ENCODE measurements around the gene TMEM125. TPM values are rescaled to one million over a fixed set of nuclear protein-coding genes. Genes with fewer than 3 reads are reported as not detected.

Gene TMEM125
- total RNA-seq, 1 experiment from 2014 or later: not detected

DNA sequence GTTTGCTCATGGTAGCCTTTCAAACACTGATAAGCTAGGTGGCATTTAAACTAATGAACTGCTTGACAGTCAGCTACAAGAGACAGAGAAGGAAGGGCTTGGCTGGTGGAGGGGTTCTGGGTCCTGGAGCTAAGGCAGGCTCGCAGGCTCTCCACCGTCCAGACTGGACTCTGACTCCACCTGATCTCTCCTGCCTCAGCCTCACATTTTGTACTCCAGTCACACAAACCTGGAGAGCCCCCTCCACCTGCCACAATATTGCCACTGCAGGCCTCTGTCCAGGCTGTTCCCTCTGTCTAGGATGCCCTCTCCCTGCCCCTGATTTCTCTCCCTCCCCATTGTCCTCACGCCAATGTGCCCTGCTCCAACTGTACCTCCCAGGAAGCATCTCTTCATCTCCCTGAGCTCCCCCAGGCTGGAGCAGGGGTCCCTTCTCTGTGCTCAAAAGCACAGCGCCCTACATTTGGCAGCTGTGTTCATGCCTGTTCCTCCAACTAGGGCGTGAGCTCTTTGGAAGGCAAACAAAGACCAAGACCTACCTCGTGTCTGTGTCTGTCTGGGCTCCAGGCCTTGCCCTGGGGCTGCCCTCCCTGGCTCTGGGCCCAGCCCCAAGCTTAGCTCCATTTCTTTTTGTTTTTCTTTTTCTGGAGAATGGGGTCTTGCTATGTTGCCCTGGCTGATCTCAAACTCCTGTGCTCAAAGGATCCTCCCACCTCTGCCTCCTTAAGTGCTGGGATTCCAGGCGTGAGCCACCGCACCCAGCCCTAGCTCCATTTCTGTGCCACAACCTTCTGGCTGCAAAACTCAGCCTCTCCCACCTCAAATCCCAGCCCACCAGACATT, 33.9 kb downstream of the TMEM125 start:
- intact Hi-C loops (cut with micrococcal nuclease; ENCODE audit: unreplicated experiment): no loop called here
- BruUV-seq (replicated peaks): no TSS peak
- ATAC-seq (no peak), DNase-seq (ENCODE audit: low read depth, low spot score) (no peak)
- ChIA-PET CTCF (interaction anchor here (0.9 kb wide), 1 partner anchor 111 kb away, joined by 3 read pairs; no protein-coding TSS in a partner anchor), POLR2A (no interaction called here)
- no peaks in the 10 kb centered on the region for H3K36me3 ChIP-seq (ENCODE audit: control insufficient read depth, insufficient read depth, low read length)
- H3K27ac ChIP-seq (ENCODE audit: low read length): no peak overlapping the region
- TF ChIP-seq SIN3A (IDR thresholded peaks at IDR 0.05; ENCODE audit: borderline replicate concordance, insufficient read depth, low read depth, low read length): no peak
- TF ChIP-seq POLR2AphosphoS5 (IDR thresholded peaks at IDR 0.05; ENCODE audit: low read depth, low read length): no peak
- TF ChIP-seq, protein P1, sequence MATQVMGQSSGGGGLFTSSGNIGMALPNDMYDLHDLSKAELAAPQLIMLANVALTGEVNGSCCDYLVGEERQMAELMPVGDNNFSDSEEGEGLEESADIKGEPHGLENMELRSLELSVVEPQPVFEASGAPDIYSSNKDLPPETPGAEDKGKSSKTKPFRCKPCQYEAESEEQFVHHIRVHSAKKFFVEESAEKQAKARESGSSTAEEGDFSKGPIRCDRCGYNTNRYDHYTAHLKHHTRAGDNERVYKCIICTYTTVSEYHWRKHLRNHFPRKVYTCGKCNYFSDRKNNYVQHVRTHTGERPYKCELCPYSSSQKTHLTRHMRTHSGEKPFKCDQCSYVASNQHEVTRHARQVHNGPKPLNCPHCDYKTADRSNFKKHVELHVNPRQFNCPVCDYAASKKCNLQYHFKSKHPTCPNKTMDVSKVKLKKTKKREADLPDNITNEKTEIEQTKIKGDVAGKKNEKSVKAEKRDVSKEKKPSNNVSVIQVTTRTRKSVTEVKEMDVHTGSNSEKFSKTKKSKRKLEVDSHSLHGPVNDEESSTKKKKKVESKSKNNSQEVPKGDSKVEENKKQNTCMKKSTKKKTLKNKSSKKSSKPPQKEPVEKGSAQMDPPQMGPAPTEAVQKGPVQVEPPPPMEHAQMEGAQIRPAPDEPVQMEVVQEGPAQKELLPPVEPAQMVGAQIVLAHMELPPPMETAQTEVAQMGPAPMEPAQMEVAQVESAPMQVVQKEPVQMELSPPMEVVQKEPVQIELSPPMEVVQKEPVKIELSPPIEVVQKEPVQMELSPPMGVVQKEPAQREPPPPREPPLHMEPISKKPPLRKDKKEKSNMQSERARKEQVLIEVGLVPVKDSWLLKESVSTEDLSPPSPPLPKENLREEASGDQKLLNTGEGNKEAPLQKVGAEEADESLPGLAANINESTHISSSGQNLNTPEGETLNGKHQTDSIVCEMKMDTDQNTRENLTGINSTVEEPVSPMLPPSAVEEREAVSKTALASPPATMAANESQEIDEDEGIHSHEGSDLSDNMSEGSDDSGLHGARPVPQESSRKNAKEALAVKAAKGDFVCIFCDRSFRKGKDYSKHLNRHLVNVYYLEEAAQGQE (IDR thresholded peaks at IDR 0.05; ENCODE audit: insufficient read depth in 1 of 2, low read depth in 2 of 2, low read length in 1 of 2): no peak
- TF ChIP-seq TCF7L2 (IDR thresholded peaks at IDR 0.05; ENCODE audit: low read depth, low read length): no peak
- TF ChIP-seq, protein P2, sequence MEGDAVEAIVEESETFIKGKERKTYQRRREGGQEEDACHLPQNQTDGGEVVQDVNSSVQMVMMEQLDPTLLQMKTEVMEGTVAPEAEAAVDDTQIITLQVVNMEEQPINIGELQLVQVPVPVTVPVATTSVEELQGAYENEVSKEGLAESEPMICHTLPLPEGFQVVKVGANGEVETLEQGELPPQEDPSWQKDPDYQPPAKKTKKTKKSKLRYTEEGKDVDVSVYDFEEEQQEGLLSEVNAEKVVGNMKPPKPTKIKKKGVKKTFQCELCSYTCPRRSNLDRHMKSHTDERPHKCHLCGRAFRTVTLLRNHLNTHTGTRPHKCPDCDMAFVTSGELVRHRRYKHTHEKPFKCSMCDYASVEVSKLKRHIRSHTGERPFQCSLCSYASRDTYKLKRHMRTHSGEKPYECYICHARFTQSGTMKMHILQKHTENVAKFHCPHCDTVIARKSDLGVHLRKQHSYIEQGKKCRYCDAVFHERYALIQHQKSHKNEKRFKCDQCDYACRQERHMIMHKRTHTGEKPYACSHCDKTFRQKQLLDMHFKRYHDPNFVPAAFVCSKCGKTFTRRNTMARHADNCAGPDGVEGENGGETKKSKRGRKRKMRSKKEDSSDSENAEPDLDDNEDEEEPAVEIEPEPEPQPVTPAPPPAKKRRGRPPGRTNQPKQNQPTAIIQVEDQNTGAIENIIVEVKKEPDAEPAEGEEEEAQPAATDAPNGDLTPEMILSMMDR (IDR thresholded peaks at IDR 0.05): no peak
- H3K27me3 ChIP-seq (ENCODE audit: control insufficient read depth, insufficient read depth, low read length): no peaks in the 10 kb centered on the region
- H3K4me1 ChIP-seq (ENCODE audit: control insufficient read depth, insufficient read depth, low read length): no peaks in the 10 kb centered on the region
- in situ Hi-C loops (cut with HindIII; ENCODE audit: low pct_unique_long_range_greater_than_20kb, low sequenced_read_pairs): no loop called here
- no peak overlapping the region for H3K4me3 ChIP-seq (ENCODE audit: low read depth in 2 of 2, low read length in 2 of 2)
- H3K9me3 ChIP-seq (ENCODE audit: control insufficient read depth, insufficient read depth, low read depth, low read length): no peaks in the 10 kb centered on the region

DNA sequence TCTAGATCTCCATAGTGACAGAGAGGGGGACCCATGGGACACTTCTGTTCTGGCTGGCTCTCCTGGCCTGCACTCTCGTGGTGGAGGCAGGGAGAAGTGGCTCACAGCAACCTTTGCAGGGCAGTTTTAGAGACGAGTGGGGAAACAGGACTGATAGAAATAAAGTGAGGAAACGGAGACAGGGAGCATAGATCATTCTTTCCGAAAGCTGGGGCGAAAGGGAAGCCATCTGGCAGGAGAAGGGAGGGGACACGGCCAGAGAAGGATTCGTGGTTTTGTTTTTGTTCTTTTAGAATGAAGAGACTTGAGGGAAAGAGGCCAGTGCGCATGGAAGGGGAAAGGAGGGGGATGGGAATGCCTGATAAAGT, 34.5 kb downstream of the TMEM125 start:
- intact Hi-C loops (cut with micrococcal nuclease; ENCODE audit: unreplicated experiment): no loop called here
- Histone ChIP-seq H3K27me3 (ENCODE audit: control insufficient read depth, insufficient read depth, low read length) (no peaks in the 10 kb centered on the region), H3K27ac (ENCODE audit: low read length) (no peak overlapping the region), H3K36me3 (ENCODE audit: control insufficient read depth, insufficient read depth, low read length) (no peaks in the 10 kb centered on the region), H3K4me3 (ENCODE audit: low read depth in 2 of 2, low read length in 2 of 2) (no peak overlapping the region), H3K9me3 (ENCODE audit: control insufficient read depth, insufficient read depth, low read depth, low read length) (no peaks in the 10 kb centered on the region), H3K4me1 (ENCODE audit: control insufficient read depth, insufficient read depth, low read length) (no peaks in the 10 kb centered on the region)
- no peak for DNase-seq (ENCODE audit: low read depth, low spot score)
- BruUV-seq (replicated peaks): no TSS peak
- TF ChIP-seq SIN3A (IDR thresholded peaks at IDR 0.05; ENCODE audit: borderline replicate concordance, insufficient read depth, low read depth, low read length) (no peak), TCF7L2 (IDR thresholded peaks at IDR 0.05; ENCODE audit: low read depth, low read length) (no peak), POLR2AphosphoS5 (IDR thresholded peaks at IDR 0.05; ENCODE audit: low read depth, low read length) (no peak)
- TF ChIP-seq, protein P2 (IDR thresholded peaks at IDR 0.05): no peak
- TF ChIP-seq, protein P1 (IDR thresholded peaks at IDR 0.05; ENCODE audit: insufficient read depth in 1 of 2, low read depth in 2 of 2, low read length in 1 of 2): no peak
- POLR2A ChIA-PET: no interaction called here
- in situ Hi-C loops (cut with HindIII; ENCODE audit: low pct_unique_long_range_greater_than_20kb, low sequenced_read_pairs): no loop called here
- CTCF ChIA-PET: no interaction called here
- ATAC-seq: no peak
